IMR-90 (cell line): ENCODE results near the gene CEACAM8. TPM values are rescaled to one million over a fixed set of nuclear protein-coding genes. Genes with fewer than 3 reads are reported as not detected.

Source experiments
- ATAC-seq: fragments of 200-7000 bp; cut with Tn5 transposase; 2 replicates; pipeline ENCODE4 v1.9.1; 2020; ENCODE audit warnings: low read depth, mild to moderate bottlenecking, moderate library complexity
- BruUV-seq: library from RNA; stranded (reverse); fragments of 400-500 nt; replicated peaks from 2 replicates; lab custom pipeline; 2021; lab: Mats Ljungman, UMichigan
- CTCF ChIA-PET: fragments of 300-600 bp; formaldehyde crosslinking; extraction: SDS; loops from one replicate; lab custom pipeline; 2021; ENCODE audit warnings: antibody characterized with exemption; lab: Yijun Ruan, JAX
- POLR2A ChIA-PET: fragments of 300-600 bp; sonication (Branson Sonifier 250); formaldehyde crosslinking; loops from one replicate; lab custom pipeline; 2022; ENCODE audit warnings: antibody characterized with exemption; ENCODE audit not compliant: unreplicated experiment; lab: Charles Lee
- DNase-seq: peaks from one replicate; pipeline ENCODE4 v3.0.0; 2013
- H2AFZ ChIP-seq: replicated peaks from 2 replicates; pipeline ENCODE3; 2013; ENCODE audit warnings: low read length, mild to moderate bottlenecking; ENCODE audit not compliant: poor library complexity
- H2AK5ac ChIP-seq: 2 replicates; pipeline ENCODE4 v1.6.1; 2013; ENCODE audit warnings: low read depth, low read length, inconsistent platforms
- H2AK9ac ChIP-seq: replicated peaks from 2 replicates; pipeline ENCODE3; 2013; ENCODE audit warnings: mild to moderate bottlenecking, low read depth, low read length, moderate library complexity; ENCODE audit not compliant: poor library complexity
- H2BK120ac ChIP-seq: 2 replicates; pipeline ENCODE4 v1.6.1; 2013; ENCODE audit warnings: low read depth, low read length, inconsistent platforms
- H2BK15ac ChIP-seq: 3 replicates; pipeline ENCODE4 v1.6.1; 2013; ENCODE audit warnings: low read depth, low read length, inconsistent platforms
- H2BK20ac ChIP-seq: 2 replicates; pipeline ENCODE4 v1.6.1; 2013; ENCODE audit warnings: low read depth, mild to moderate bottlenecking, inconsistent platforms, low read length, moderate library complexity
- H2BK5ac ChIP-seq: 2 replicates; pipeline ENCODE4 v1.6.1; 2013; ENCODE audit warnings: mild to moderate bottlenecking, low read depth, low read length, inconsistent platforms; ENCODE audit not compliant: poor library complexity, severe bottlenecking
- H3K14ac ChIP-seq: replicated peaks from 2 replicates; pipeline ENCODE4 v1.6.1; 2013; ENCODE audit warnings: low read depth, low read length, inconsistent platforms
- H3K18ac ChIP-seq: 2 replicates; pipeline ENCODE4 v1.6.1; 2013; ENCODE audit warnings: low read depth, low read length, control low read depth
- H3K23ac ChIP-seq: 2 replicates; pipeline ENCODE4 v1.6.1; 2013; ENCODE audit warnings: low read depth, low read length, inconsistent platforms
- H3K27ac ChIP-seq: 2 replicates; pipeline ENCODE4 v1.5.1; 2013; ENCODE audit warnings: mild to moderate bottlenecking, control low read depth, low read length; ENCODE audit not compliant: insufficient read depth
- H3K27me3 ChIP-seq: 2 replicates; pipeline ENCODE4 v1.6.1; 2013; ENCODE audit warnings: low read length; ENCODE audit not compliant: control insufficient read depth, insufficient read depth
- H3K36me3 ChIP-seq: 2 replicates; pipeline ENCODE4 v1.6.1; 2013; ENCODE audit warnings: low read length, mixed read lengths; ENCODE audit not compliant: control insufficient read depth, insufficient read depth
- H3K4ac ChIP-seq: 2 replicates; pipeline ENCODE4 v1.6.1; 2013; ENCODE audit warnings: low read depth, low read length, inconsistent platforms
- H3K4me1 ChIP-seq: 2 replicates; pipeline ENCODE4 v1.6.1; 2013; ENCODE audit warnings: low read length, mixed read lengths; ENCODE audit not compliant: control insufficient read depth, insufficient read depth
- H3K4me2 ChIP-seq: 2 replicates; pipeline ENCODE4 v1.6.1; 2013; ENCODE audit warnings: low read depth, mild to moderate bottlenecking, control low read depth, low read length, moderate library complexity
- H3K4me3 ChIP-seq: 2 replicates; pipeline ENCODE4 v1.5.1; 2013; ENCODE audit warnings: low read depth, mild to moderate bottlenecking, control low read depth, low read length, moderate library complexity; ENCODE audit not compliant: insufficient read depth
- H3K56ac ChIP-seq: 2 replicates; pipeline ENCODE4 v1.6.1; 2013; ENCODE audit warnings: low read length, inconsistent platforms; ENCODE audit not compliant: insufficient read depth; ENCODE audit errors: extremely low read depth
- H3K79me1 ChIP-seq, 2 experiments: 2 replicates each; pipeline ENCODE4 v1.6.1; 2013; ENCODE audit warnings: low read length in 2 of 2, inconsistent platforms in 1 of 2, low read depth in 1 of 2
- H3K9ac ChIP-seq: 2 replicates; pipeline ENCODE4 v1.6.1; 2013; ENCODE audit warnings: low read depth, low read length, control low read depth
- H3K9me1 ChIP-seq: 2 replicates; pipeline ENCODE4 v1.6.1; 2013; ENCODE audit warnings: low read length, inconsistent platforms; ENCODE audit not compliant: insufficient read depth
- H3K9me3 ChIP-seq: 2 replicates; pipeline ENCODE4 v1.6.1; 2013; ENCODE audit warnings: low read length; ENCODE audit not compliant: control insufficient read depth, insufficient read depth
- H4K20me1 ChIP-seq: 2 replicates; pipeline ENCODE4 v1.6.1; 2013; ENCODE audit warnings: low read length, inconsistent platforms; ENCODE audit not compliant: insufficient read depth
- H4K5ac ChIP-seq: 2 replicates; pipeline ENCODE4 v1.6.1; 2013; ENCODE audit warnings: mild to moderate bottlenecking, low read depth, low read length, control low read depth
- H4K8ac ChIP-seq, 2 experiments: 2 replicates each; pipeline ENCODE4 v1.6.1; 2013; ENCODE audit warnings: low read depth in 2 of 2, low read length in 2 of 2, control low read depth in 1 of 2, inconsistent platforms in 1 of 2
- H4K91ac ChIP-seq: 2 replicates; pipeline ENCODE4 v1.6.1; 2013; ENCODE audit warnings: low read depth, low read length, inconsistent platforms; ENCODE audit not compliant: insufficient read depth
- RFX5 ChIP-seq: IDR thresholded peaks from 2 replicates; pipeline ENCODE4 v1.8.0; 2012; ENCODE audit warnings: low read depth, mild to moderate bottlenecking, low read length, moderate library complexity
- WGBS, 2 experiments: methylation state at CpG; one replicate each; pipeline versions ENCODE4 v1.1.5 to v1.1.7; 2013; ENCODE audit warnings: missing lambda C conversion rate in 2 of 2; ENCODE audit not compliant: insufficient read length in 1 of 2; ENCODE audit errors: extremely low coverage in 2 of 2; 5-methylcytosine and 5-hydroxymethylcytosine counted together
- dilution Hi-C: fragments of 300-500 bp; cut with HindIII; formaldehyde crosslinking; loops from one replicate; pipeline ENCODE4 v1.14.3; 2018; ENCODE audit warnings: low sequenced_read_pairs; ENCODE audit not compliant: unreplicated experiment
- in situ Hi-C: fragments of 300-500 bp; cut with MboI; formaldehyde crosslinking; loops from 3 replicates; pipeline ENCODE4 v1.14.3; 2019; ENCODE audit warnings: low sequenced_read_pairs, inconsistent platforms, mixed read lengths
- intact Hi-C: fragments of 100-400 bp; cut with micrococcal nuclease; formaldehyde crosslinking; loops from 2 replicates; pipeline ENCODE4 v1.10.0; 2022
- polyA plus RNA-seq, 3 experiments: library from polyadenylated mRNA; depleted of rRNA; stranded (reverse); fragments of >200 nt; gene quantifications; 2 replicates each; pipeline ENCODE4 v1.2.3, GENCODE V29; 2012; ENCODE audit warnings: low replicate concordance in 1 of 3
- total RNA-seq: library from RNA; depleted of rRNA; stranded (reverse); fragments of >200 nt; gene quantifications from 2 replicates; pipeline ENCODE4 v1.2.3, GENCODE V29; 2012

The CEACAM8 gene
- total and polyA plus RNA-seq, 2 of the 4 experiments (the other 2 are of a cell fraction), result not detected

DNA sequence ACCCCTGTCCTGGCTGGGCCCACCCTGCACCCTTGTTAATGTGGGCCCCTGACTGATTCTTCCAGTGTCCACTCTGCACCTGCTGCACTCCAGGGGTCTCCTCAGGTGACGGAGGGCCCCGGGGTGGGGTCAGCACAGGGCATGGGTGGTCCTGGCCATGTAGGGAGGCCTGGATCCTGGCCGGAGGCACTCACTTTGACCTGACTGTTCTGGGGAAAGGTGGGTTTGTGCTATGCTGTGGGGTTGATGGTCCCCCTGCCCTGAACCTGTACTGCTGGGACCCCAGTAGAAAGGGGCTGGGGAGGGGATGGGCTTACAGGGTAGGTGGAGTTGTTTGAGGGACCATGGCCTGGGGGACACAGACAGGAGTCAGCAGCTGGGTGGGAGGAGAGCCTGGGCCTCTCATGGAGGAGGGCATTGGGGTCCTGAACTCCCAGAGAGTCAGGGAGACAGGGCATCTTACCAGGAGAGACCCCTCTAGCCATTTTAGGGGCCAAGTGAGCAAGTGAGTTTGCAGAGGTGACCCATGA lies 40.6 kb downstream of the CEACAM8 start:
- ChIA-PET CTCF (no interaction called here), POLR2A (no interaction called here)
- no peak overlapping the region for H3K4ac ChIP-seq
- no peaks in the 10 kb centered on the region for H3K4me1 ChIP-seq
- no peak overlapping the region for H2BK20ac ChIP-seq
- dilution Hi-C loops (no loop called here), intact Hi-C loops (no loop called here), in situ Hi-C loops (no loop called here)
- no peak overlapping the region for H2BK5ac ChIP-seq
- H3K9me3 ChIP-seq, result peaks cover 7% of the 10 kb centered on the region; the same call in 1 of the 2 replicates
- no peak overlapping the region for H3K18ac ChIP-seq
- ATAC-seq (no peak), DNase-seq (no peak)
- BruUV-seq, result no TSS peak
- no peak overlapping the region for H4K8ac ChIP-seq
- no peak for TF ChIP-seq RFX5
- H3K79me1 ChIP-seq, result no peaks in the 10 kb centered on the region
- no peak overlapping the region for H2AK9ac ChIP-seq
- no peak overlapping the region for H2AFZ ChIP-seq
- H3K56ac ChIP-seq, result no peak overlapping the region
- no peak overlapping the region for H3K27ac ChIP-seq
- no peaks in the 10 kb centered on the region for H3K36me3 ChIP-seq
- no peak overlapping the region for H2BK15ac ChIP-seq
- H4K20me1 ChIP-seq, result no peaks in the 10 kb centered on the region; the same call in 1 of the 2 replicates
- no peak overlapping the region for H4K5ac ChIP-seq
- H3K9ac ChIP-seq, result no peak overlapping the region
- H3K9me1 ChIP-seq, result no peaks in the 10 kb centered on the region
- no peak overlapping the region for H3K23ac ChIP-seq
- no peak overlapping the region for H3K14ac ChIP-seq
- 67% methylated on average over 1 of the region's 3 CpGs; no CpG with 5 or more reads in 1 of the 2 experiments for WGBS, 2 experiments
- H3K4me3 ChIP-seq, result no peak overlapping the region
- H3K27me3 ChIP-seq, result peaks cover 38% of the 10 kb centered on the region
- no peak overlapping the region for H3K4me2 ChIP-seq
- H2AK5ac ChIP-seq, result no peak overlapping the region
- H4K91ac ChIP-seq, result no peak overlapping the region
- no peak overlapping the region for H2BK120ac ChIP-seq
